ENCODE measurements around the gene STYXL1.

DNA sequence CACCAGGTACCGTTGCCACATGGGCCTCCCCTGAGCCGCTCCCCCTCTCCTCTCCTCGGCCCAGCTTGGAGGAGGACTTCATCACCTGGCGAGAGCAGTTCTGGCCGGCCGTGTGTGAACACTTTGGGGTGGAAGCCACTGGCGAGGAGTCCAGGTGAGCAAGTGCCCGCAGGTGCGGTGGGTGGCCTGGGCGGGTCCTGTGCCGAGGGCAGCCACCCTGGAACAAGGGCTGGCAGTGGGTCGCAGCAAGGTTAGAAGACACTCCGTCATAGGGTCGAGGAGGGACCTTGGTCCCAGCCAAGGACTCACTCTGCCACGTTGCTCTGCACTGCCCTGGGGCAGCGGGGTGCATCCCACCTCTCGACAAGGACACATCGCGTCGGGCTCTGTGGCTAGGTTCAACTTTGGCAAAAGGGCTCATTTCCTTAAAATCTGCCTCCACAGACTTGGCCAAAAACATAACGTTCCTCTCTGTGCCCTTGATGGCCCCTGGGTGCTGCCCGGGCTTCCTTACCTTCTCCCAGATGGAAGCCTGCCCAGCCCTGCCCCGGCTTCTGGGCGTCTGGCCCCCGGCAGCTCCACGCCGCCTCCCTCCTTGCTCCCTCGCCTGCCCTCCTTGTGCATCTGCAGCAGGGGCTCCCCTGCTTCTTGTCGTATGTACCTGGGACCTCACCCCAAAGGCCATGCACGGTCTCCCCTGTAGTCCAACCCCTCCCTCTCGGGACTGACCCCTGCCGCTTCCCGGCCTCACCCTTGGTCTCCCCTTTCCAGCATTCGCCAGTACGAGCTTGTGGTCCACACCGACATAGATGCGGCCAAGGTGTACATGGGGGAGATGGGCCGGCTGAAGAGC lies 66.1 kb downstream of the STYXL1 start:
- TF ChIP-seq EZH2 (IDR thresholded peaks at IDR 0.05; ENCODE audit: borderline replicate concordance) (no peak), EZH2phosphoT487 (IDR thresholded peaks at IDR 0.05; ENCODE audit: low read depth, severe bottlenecking, unreplicated experiment) (no peak)
- TF ChIP-seq, protein P1, sequence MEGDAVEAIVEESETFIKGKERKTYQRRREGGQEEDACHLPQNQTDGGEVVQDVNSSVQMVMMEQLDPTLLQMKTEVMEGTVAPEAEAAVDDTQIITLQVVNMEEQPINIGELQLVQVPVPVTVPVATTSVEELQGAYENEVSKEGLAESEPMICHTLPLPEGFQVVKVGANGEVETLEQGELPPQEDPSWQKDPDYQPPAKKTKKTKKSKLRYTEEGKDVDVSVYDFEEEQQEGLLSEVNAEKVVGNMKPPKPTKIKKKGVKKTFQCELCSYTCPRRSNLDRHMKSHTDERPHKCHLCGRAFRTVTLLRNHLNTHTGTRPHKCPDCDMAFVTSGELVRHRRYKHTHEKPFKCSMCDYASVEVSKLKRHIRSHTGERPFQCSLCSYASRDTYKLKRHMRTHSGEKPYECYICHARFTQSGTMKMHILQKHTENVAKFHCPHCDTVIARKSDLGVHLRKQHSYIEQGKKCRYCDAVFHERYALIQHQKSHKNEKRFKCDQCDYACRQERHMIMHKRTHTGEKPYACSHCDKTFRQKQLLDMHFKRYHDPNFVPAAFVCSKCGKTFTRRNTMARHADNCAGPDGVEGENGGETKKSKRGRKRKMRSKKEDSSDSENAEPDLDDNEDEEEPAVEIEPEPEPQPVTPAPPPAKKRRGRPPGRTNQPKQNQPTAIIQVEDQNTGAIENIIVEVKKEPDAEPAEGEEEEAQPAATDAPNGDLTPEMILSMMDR (IDR thresholded peaks at IDR 0.05; ENCODE audit: poor library complexity) = no peak
